ENCODE data around the gene TMEM95. TPM values are rescaled to one million over a fixed set of nuclear protein-coding genes. Genes with fewer than 3 reads are reported as not detected.

TMEM95 gene
- total RNA-seq, 1 experiment from 2014 or later: not detected

GRCh38 chr17:7379134-7379533, 24.2 kb downstream of the TMEM95 start:
- Histone ChIP-seq H3F3A (ENCODE audit: low read length, unreplicated experiment) (no peaks in the 10 kb centered on the region), H3K27ac (ENCODE audit: low read length) (no peak overlapping the region), H3K27me3 (ENCODE audit: low read length) (no peaks in the 10 kb centered on the region), H3K9me3 (ENCODE audit: low read length) (no peaks in the 10 kb centered on the region), H3K4me2 (ENCODE audit: low read length) (no peak overlapping the region), H2AFZ (ENCODE audit: low read length) (no peak overlapping the region), H3K4me3 (ENCODE audit: low read length) (no peak overlapping the region), H3K9me2 (replicated peaks; ENCODE audit: low read length) (no peaks in the 10 kb centered on the region), H4K20me1 (ENCODE audit: low read length) (no peaks in the 10 kb centered on the region), H3K79me2 (ENCODE audit: low read length) (peaks cover 4% of the 10 kb centered on the region; the same call in 1 of the 2 replicates), H3K4me1 (ENCODE audit: insufficient read depth, low read length) (peaks cover 6% of the 10 kb centered on the region; the same call in 1 of the 2 replicates), H3K9ac (ENCODE audit: low read length) (no peak overlapping the region), H3K36me3 (ENCODE audit: low read depth, low read length) (no peaks in the 10 kb centered on the region)
- intact Hi-C loops (cut with micrococcal nuclease): no loop called here
- DNase-seq (no peak), ATAC-seq (no peak)
- no TSS peak for BruUV-seq (replicated peaks)
- ChIA-PET CTCF (no interaction called here), POLR2A (ENCODE audit: unreplicated experiment) (no interaction called here)
- TF ChIP-seq EZH2phosphoT487 (IDR thresholded peaks at IDR 0.05; ENCODE audit: borderline replicate concordance, low read length) (no peak), CTCF (conservative IDR thresholded peaks at IDR 0.05; ENCODE audit: low read depth, low read length) (no peak), EZH2 (IDR thresholded peaks at IDR 0.05; ENCODE audit: low read length, unreplicated experiment) (no peak)

- H4K20me1 ChIP-seq (ENCODE audit: low read length): no peaks in the 10 kb centered on the region
- no peaks in the 10 kb centered on the region for H3K27me3 ChIP-seq (ENCODE audit: low read length)
- H3K36me3 ChIP-seq (ENCODE audit: low read depth, low read length): no peaks in the 10 kb centered on the region
- ChIA-PET CTCF (no interaction called here), POLR2A (ENCODE audit: unreplicated experiment) (no interaction called here)
- H3K27ac ChIP-seq (ENCODE audit: low read length): no peak overlapping the region
- H3K9me3 ChIP-seq (ENCODE audit: low read length): no peaks in the 10 kb centered on the region
- H3K9me2 ChIP-seq (replicated peaks; ENCODE audit: low read length): no peaks in the 10 kb centered on the region
- peaks cover 6% of the 10 kb centered on the region; the same call in 1 of the 2 replicates for H3K4me1 ChIP-seq (ENCODE audit: insufficient read depth, low read length)
- H3K4me3 ChIP-seq (ENCODE audit: low read length): peak overlapping the region; percentile 87
- no TSS peak for BruUV-seq (replicated peaks)
- ATAC-seq (no peak), DNase-seq (peak; percentile 11)
- peak overlapping the region; percentile 73 for H3K9ac ChIP-seq (ENCODE audit: low read length)
- intact Hi-C loops (cut with micrococcal nuclease): no loop called here
- H2AFZ ChIP-seq (ENCODE audit: low read length): peak overlapping the region; percentile 86
- H3F3A ChIP-seq (ENCODE audit: low read length, unreplicated experiment): no peaks in the 10 kb centered on the region
- TF ChIP-seq EZH2 (IDR thresholded peaks at IDR 0.05; ENCODE audit: low read length, unreplicated experiment) (no peak), EZH2phosphoT487 (IDR thresholded peaks at IDR 0.05; ENCODE audit: borderline replicate concordance, low read length) (no peak), CTCF (conservative IDR thresholded peaks at IDR 0.05; ENCODE audit: low read depth, low read length) (no peak)
- H3K4me2 ChIP-seq (ENCODE audit: low read length): peak overlapping the region; percentile 95
- peaks cover 4% of the 10 kb centered on the region; the same call in 1 of the 2 replicates for H3K79me2 ChIP-seq (ENCODE audit: low read length)
Observed at GRCh38 chr17:7380321-7380720, 25.4 kb downstream of the TMEM95 start.

- H2AFZ ChIP-seq (ENCODE audit: low read length): peak within 1 kb of the TSS; percentile 86
- no peaks in the 10 kb centered on the region for H4K20me1 ChIP-seq (ENCODE audit: low read length)
- no peaks in the 10 kb centered on the region for H3F3A ChIP-seq (ENCODE audit: low read length, unreplicated experiment)
- no peaks in the 10 kb centered on the region for H3K27me3 ChIP-seq (ENCODE audit: low read length)
- no peaks in the 10 kb centered on the region for H3K9me3 ChIP-seq (ENCODE audit: low read length)
- peak; percentile 49 for DNase-seq
- peak within 1 kb of the TSS; percentile 87 for H3K4me3 ChIP-seq (ENCODE audit: low read length)
- peaks cover 6% of the 10 kb centered on the region; the same call in 1 of the 2 replicates for H3K4me1 ChIP-seq (ENCODE audit: insufficient read depth, low read length)
- BruUV-seq (replicated peaks): no TSS peak
- ChIA-PET POLR2A (ENCODE audit: unreplicated experiment) (interaction anchor here (0.6 kb wide), 1 partner anchor 19 kb away, joined by 3 read pairs; no protein-coding TSS in a partner anchor), CTCF (no interaction called here)
- peak within 1 kb of the TSS; percentile 95 for H3K4me2 ChIP-seq (ENCODE audit: low read length)
- TF ChIP-seq EZH2 (IDR thresholded peaks at IDR 0.05; ENCODE audit: low read length, unreplicated experiment) (no peak), CTCF (conservative IDR thresholded peaks at IDR 0.05; ENCODE audit: low read depth, low read length) (no peak), EZH2phosphoT487 (IDR thresholded peaks at IDR 0.05; ENCODE audit: borderline replicate concordance, low read length) (no peak)
- peaks cover 4% of the 10 kb centered on the region; the same call in 1 of the 2 replicates for H3K79me2 ChIP-seq (ENCODE audit: low read length)
- ATAC-seq: peak; percentile 74
- no peak within 1 kb of the TSS for H3K27ac ChIP-seq (ENCODE audit: low read length)
- H3K9ac ChIP-seq (ENCODE audit: low read length): peak within 1 kb of the TSS; percentile 73
- intact Hi-C loops (cut with micrococcal nuclease): no loop called here
- H3K9me2 ChIP-seq (replicated peaks; ENCODE audit: low read length): no peaks in the 10 kb centered on the region
- no peaks in the 10 kb centered on the region for H3K36me3 ChIP-seq (ENCODE audit: low read depth, low read length)
Observed at GRCh38 chr17:7380855-7381683, 26.1 kb downstream of the TMEM95 start, which contains the start of gene TNK1. Gene TNK1, plus strand, starts transcription at chr17:7381089. Its CDS starts 1,838 bp downstream, at chr17:7382927.
